Thymus (tissue), 14 donors: ENCODE measurements around the gene TIGD3. TPM values are rescaled to one million over a fixed set of nuclear protein-coding genes. Genes with fewer than 3 reads are reported as not detected.

Experiments
- DNase-seq, 9 donors: peaks; one replicate each; pipeline ENCODE4 v3.0.0-alpha.2; 2013; ENCODE audit warnings: low spot score in 9 of 9, low read depth in 6 of 9, missing footprints in 1 of 9
- H3K27ac ChIP-seq, 2 donors: one replicate each; pipeline ENCODE4 v1.5.1; 2013; ENCODE audit warnings: control low read depth in 1 of 2, low read depth in 1 of 2, low read length in 1 of 2, mild to moderate bottlenecking in 1 of 2, moderate library complexity in 1 of 2
- H3K27me3 ChIP-seq, 2 donors: one replicate each; pipeline ENCODE4 v1.5.1; 2013; ENCODE audit warnings: low read length in 1 of 2; ENCODE audit not compliant: control insufficient read depth in 2 of 2, insufficient read depth in 1 of 2
- H3K36me3 ChIP-seq, 2 donors: one replicate each; pipeline ENCODE4 v1.5.1; 2013; ENCODE audit warnings: low read length in 1 of 2, mild to moderate bottlenecking in 1 of 2, moderate library complexity in 1 of 2; ENCODE audit not compliant: control insufficient read depth in 2 of 2, insufficient read depth in 2 of 2
- H3K4me1 ChIP-seq, 2 donors: one replicate each; pipeline ENCODE4 v1.5.1; 2013; ENCODE audit warnings: low read length in 2 of 2; ENCODE audit not compliant: control insufficient read depth in 2 of 2, insufficient read depth in 2 of 2
- H3K4me3 ChIP-seq, 2 donors: one replicate each; pipeline ENCODE4 v1.5.1; 2013; ENCODE audit warnings: low read length in 2 of 2, control low read depth in 1 of 2, mild to moderate bottlenecking in 1 of 2
- H3K9me3 ChIP-seq, 2 donors: one replicate each; pipeline ENCODE4 v1.5.1; 2013; ENCODE audit warnings: low read length in 1 of 2, mild to moderate bottlenecking in 1 of 2; ENCODE audit not compliant: control insufficient read depth in 2 of 2, insufficient read depth in 1 of 2
- WGBS: extraction: QIAGEN DNeasy Blood & Tissue Kit; methylation state at CpG from one replicate; pipeline ENCODE4 v1.1.7; 2013; 5-methylcytosine and 5-hydroxymethylcytosine counted together
- long read RNA-seq, 10 donors: transcript quantifications; one replicate each; lab custom pipeline, GENCODE V29; 2026
- polyA plus RNA-seq: library from polyadenylated mRNA; stranded (reverse); fragments of 200-250 nt; gene quantifications from one replicate; pipeline ENCODE4 v1.2.3, GENCODE V29; 2013
- total RNA-seq: library from RNA; stranded (reverse); fragments of 120-200 nt; gene quantifications from one replicate; pipeline ENCODE4 v1.2.4, GENCODE V29; 2013
- donor health status: healthy.

The TIGD3 gene, protein sequence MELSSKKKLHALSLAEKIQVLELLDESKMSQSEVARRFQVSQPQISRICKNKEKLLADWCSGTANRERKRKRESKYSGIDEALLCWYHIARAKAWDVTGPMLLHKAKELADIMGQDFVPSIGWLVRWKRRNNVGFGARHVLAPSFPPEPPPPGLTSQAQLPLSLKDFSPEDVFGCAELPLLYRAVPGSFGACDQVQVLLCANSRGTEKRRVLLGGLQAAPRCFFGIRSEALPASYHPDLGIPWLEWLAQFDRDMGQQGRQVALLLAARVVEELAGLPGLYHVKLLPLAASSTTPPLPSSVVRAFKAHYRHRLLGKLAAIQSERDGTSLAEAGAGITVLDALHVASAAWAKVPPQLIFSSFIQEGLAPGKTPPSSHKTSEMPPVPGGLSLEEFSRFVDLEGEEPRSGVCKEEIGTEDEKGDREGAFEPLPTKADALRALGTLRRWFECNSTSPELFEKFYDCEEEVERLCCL
- total RNA-seq (1.0 TPM), polyA plus RNA-seq (1.9 TPM)
- long read RNA-seq, donor 1: 0 reads
- long read RNA-seq, donor 2: 0 reads
- long read RNA-seq, donor 3, partial matches to known transcripts: 0 of 2 reads
- long read RNA-seq, donor 3, other reads (novel, unspliced or antisense): 0 of 2 reads
- long read RNA-seq, donor 4: 0 reads
- long read RNA-seq, donor 5, partial matches to known transcripts: 0 of 1 reads
- long read RNA-seq, donor 5, other reads (novel, unspliced or antisense): 0 of 1 reads
- long read RNA-seq, donor 6: 0 reads
- long read RNA-seq, donor 7: 0 reads
- long read RNA-seq, donor 8: 0 reads
- long read RNA-seq, donor 9: 0 reads
- long read RNA-seq, donor 10: 0 reads

DNA sequence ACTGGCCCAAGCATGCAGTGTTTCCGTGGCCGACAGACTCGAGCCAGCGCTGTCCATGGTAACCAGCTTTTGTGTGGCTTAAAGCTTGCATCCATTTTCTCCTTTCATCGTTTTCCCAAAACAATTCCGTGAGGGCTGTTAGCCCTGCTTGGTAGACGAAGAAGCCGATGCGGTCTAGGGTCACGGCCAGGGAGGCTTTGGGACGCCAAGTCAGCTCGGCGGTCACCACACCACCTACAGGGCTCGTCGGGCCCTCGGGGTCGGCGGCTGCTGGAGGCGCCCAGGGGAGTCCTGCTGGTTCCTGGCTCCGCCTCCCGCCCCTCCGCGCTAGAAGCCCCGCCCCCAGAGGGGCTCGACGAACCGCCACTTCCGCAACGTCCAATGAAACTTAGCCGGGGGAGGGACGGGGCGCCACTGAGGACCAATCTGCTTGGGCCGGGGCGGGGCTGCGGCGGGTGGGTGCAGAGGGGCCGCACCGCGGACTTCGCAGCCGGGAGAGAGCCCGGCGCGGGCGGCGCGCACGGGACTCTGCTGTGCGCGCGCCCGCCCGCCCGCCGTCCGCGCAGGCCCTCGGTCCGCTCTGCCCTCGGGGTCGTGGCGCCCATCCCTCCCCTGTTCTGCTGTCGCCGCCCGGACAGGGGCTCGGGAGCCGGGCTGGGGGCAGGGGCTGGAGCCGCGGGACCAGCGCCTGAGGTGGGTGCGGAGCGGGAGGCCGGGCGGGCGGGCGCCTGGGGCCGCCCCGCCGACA, at the start of gene TIGD3:
Gene TIGD3, plus strand, starts transcription at position 487 of the 748 bp plus-strand sequence. CDS start 1,058 bp downstream, outside the sequence.
- peaks cover 0 to 20% of the 10 kb centered on the region in 2 donors for H3K27me3 ChIP-seq
- peak within 1 kb of the TSS; percentile 28 to 71 for H3K27ac ChIP-seq
- H3K9me3 ChIP-seq: peaks cover 0 to 2% of the 10 kb centered on the region in 2 donors
- peak within 1 kb of the TSS; percentile 49 to 75 for H3K4me3 ChIP-seq
- peaks cover 18 to 51% of the 10 kb centered on the region in 2 donors for H3K4me1 ChIP-seq
- DNase-seq: peak; percentile 83 to 97 (median 94)
- H3K36me3 ChIP-seq: peaks cover 14 to 39% of the 10 kb centered on the region in 2 donors
- WGBS: under 1% methylated on average over 79 of the region's 79 CpGs

DNA sequence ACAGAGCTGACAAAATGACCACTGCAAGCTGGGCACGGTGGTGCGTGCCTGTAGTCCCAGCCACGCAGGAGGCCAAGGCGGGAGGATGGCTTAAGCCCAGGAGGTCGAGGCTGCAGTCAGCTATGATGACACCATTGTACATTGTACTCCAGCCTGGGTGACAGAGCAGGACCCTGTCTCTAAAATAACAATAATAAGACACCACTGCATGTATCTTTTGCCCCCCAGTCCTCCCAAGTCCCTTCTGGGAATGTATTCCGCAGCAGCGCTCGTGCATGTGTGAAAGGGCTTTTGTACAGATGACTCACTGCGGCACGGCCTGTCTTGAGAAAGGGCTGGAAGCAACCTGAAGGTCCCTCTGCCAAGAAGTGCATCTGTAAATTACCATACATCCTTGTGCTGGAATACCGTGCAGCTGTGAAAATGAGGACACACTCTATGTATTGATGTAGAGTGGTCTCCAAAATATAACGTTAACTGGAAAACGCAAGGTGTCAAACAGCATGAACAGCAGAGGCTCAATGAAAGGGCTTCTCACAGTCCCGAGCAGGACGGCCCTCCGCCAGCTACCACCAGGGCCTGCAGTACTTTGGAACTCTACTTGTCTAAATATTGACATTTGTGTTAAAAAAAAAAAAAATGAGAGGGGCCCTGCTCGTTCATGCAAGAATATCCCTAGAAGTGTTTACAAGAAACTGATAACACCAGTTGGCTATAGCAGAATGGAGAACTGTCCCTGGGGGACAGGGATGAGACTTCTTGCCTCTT, 48.9 kb upstream of the TIGD3 start:
- no peaks in the 10 kb centered on the region for H3K27me3 ChIP-seq
- peaks cover 21 to 25% of the 10 kb centered on the region in 2 donors for H3K36me3 ChIP-seq
- H3K4me3 ChIP-seq: no peak overlapping the region
- peaks cover 0 to 7% of the 10 kb centered on the region in 2 donors for H3K9me3 ChIP-seq
- H3K27ac ChIP-seq: no peak overlapping the region
- 96% methylated on average over 17 of the region's 17 CpGs for WGBS
- DNase-seq: no peak
- peaks cover 0 to 21% of the 10 kb centered on the region in 2 donors for H3K4me1 ChIP-seq

DNA sequence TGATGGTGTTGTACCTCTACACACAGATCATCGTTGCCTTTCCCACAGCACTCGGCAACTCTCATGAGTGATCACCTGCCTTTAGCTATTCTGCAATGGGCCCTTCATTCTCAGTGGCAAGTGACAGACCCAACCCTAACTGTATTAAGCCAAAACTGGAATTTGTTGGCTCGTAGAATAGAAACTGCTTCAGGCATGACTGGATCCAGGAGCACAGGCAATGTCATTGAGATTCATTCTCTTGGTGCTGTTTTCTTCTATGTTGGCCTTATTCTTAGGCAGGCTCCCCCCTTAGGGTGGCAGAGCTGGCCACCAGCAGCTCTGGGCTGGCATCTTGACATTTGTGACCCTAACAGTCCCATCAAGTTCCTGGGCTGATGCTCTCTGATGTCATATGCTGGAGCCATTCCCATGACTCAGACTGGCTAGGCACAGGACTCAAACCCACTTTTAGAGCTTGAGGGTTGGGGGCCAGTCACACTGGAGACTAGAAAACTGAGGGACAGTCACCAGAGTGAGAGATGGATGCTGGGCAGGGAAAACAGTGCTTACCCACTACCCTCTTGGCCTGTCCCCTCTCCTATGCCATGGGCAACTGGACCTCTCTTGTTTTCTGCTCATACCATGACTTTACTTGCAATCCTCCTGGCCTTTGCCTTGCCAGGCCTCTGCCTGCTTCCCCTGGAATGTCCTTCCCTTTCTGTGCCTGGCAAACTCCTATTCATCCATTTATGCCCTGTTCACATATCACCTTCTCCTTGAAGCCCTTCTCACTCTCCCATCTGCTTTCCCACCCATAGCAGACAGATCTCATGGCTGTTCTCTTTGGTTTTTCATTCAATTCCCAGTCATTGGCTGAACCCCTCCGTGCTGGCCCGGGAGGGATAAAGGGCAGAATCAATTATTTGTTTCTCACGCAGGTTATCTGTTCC, 47.0 kb upstream of the TIGD3 start:
- Histone ChIP-seq H3K4me3 (no peak overlapping the region), H3K36me3 (peaks cover 10 to 19% of the 10 kb centered on the region in 2 donors), H3K4me1 (peaks cover 0 to 11% of the 10 kb centered on the region in 2 donors), H3K9me3 (peaks cover 0 to 4% of the 10 kb centered on the region in 2 donors), H3K27ac (no peak overlapping the region), H3K27me3 (peaks cover 0 to 4% of the 10 kb centered on the region in 2 donors)
- no peak for DNase-seq
- over 99% methylated on average over 6 of the region's 6 CpGs for WGBS

DNA sequence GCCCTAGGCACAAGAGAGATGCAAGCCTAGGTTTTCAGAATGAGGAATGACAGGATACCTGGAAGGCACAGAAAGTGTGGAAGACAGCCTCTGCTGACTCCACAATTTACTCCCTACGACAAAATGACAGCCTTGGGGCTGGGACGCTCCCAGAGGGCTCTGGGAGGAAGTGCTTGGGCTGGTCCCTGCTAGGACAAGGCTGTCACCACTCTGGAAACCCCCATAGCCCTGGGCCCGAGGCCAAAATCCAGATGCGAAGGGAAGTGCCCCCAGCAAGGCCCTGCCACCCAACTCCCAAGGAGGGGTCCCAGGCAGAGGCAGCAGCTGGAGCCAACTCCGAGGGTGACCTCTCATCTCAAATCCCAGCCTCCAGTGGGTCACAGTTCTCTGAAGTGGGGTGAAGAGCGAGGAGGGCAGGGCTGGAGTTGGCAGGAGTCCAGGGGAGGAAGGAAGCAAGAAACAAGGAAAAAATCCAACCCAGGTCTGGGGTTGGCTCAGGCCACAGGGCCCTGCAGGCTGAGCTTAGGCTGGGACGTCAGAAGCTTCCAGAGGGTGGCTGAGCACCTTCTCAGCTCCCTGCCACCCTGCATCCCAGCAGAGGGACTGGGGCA, 46.2 kb upstream of the TIGD3 start:
- no peak for DNase-seq
- peaks cover 0 to 11% of the 10 kb centered on the region in 2 donors for H3K4me1 ChIP-seq
- peaks cover 10 to 19% of the 10 kb centered on the region in 2 donors for H3K36me3 ChIP-seq
- no peak overlapping the region for H3K4me3 ChIP-seq
- H3K27ac ChIP-seq: no peak overlapping the region
- 44% methylated on average over 7 of the region's 7 CpGs for WGBS
- peaks cover 0 to 10% of the 10 kb centered on the region in 2 donors for H3K27me3 ChIP-seq
- H3K9me3 ChIP-seq: peaks cover 0 to 4% of the 10 kb centered on the region in 2 donors

DNA sequence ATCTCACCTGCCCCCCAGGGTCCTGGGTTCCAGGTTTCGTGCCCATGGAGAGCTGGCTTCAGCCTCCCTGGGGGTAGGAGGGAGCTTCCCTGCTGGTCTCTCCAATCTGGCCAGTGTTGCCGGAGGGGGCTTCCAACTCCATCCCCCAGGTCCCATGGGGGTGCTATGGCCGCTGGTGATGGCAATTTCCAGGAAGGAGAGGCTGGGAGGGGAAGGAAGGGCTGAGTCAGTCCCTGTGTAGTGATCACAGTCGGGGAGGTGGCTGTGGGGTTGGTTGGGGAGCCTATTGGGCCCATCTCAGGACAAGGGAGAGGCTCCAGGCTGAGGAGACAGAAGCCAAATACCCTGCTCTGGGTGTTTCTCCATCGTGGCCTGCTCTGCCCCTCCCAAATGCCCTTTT, 45.5 kb upstream of the TIGD3 start:
- Histone ChIP-seq H3K36me3 (peaks cover 10 to 14% of the 10 kb centered on the region in 2 donors), H3K4me1 (peaks cover 0 to 11% of the 10 kb centered on the region in 2 donors), H3K4me3 (no peak overlapping the region), H3K27me3 (peaks cover 4 to 16% of the 10 kb centered on the region in 2 donors), H3K27ac (no peak overlapping the region), H3K9me3 (peaks cover 0 to 4% of the 10 kb centered on the region in 2 donors)
- DNase-seq: no peak
- WGBS: 81% methylated on average over 5 of the region's 5 CpGs

DNA sequence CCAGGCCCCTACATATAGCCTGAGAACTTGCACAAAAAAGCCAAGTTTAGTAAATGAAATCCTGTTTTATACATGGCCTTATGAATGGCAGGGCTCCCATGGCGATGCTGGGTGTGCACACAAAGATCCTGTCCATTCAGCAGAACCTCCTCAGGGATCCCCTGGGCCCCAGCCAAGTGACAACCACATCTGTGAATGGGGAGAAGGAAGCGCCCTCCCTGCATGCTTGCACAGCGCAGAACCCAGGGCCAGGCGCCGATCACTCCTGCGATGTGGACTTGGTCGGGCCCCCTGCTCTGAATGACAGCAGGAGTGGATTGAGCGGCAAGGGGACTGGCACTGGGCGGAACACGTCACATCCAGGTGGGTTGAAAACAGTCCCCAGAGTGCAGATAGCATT, 44.3 kb upstream of the TIGD3 start:
- Histone ChIP-seq H3K27ac (no peak overlapping the region), H3K27me3 (peaks cover 10 to 28% of the 10 kb centered on the region in 2 donors), H3K9me3 (peaks cover 0 to 9% of the 10 kb centered on the region in 2 donors), H3K36me3 (peaks cover 4 to 6% of the 10 kb centered on the region in 2 donors), H3K4me1 (peaks cover 6 to 19% of the 10 kb centered on the region in 2 donors), H3K4me3 (no peak overlapping the region)
- WGBS: 90% methylated on average over 10 of the region's 10 CpGs
- DNase-seq: no peak

DNA sequence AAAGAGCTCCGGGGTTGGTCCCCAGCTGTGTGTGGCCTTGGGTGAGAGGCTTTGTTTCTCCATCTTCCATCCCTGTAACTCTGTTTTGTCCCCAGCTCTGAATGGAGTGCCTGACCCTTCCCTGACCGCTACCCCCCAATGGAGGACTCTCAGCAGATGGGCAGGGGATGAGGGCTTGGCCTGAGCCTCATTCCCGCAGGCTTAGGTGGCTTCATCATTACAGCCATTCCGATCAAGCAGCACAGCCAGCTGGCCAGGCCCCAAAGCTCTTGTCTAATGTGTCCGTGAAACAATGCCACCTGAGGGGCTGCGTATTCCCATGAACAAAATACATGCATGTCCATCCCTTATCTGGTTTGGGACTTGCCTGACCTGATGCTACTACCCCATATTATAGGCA, 43.8 kb upstream of the TIGD3 start:
- Histone ChIP-seq H3K4me3 (no peak overlapping the region), H3K36me3 (peaks cover 0 to under 1% of the 10 kb centered on the region in 2 donors), H3K4me1 (peaks cover 8 to 25% of the 10 kb centered on the region in 2 donors), H3K27me3 (peaks cover 10 to 33% of the 10 kb centered on the region in 2 donors), H3K27ac (no peak overlapping the region), H3K9me3 (peaks cover 0 to 12% of the 10 kb centered on the region in 2 donors)
- 77% methylated on average over 6 of the region's 6 CpGs for WGBS
- DNase-seq: no peak
